A673 (cell line): Measurements from ENCODE around the gene ATP6V0D1. TPM values are rescaled to one million over a fixed set of nuclear protein-coding genes. Genes with fewer than 3 reads are reported as not detected.

ENCODE experiments used
- BruUV-seq: library from RNA; stranded (reverse); fragments of 400-500 nt; replicated peaks from 2 replicates; lab custom pipeline; 2021; lab: Mats Ljungman, UMichigan
- CTCF ChIA-PET: fragments of 300-600 bp; sonication (Branson Sonifier 250); formaldehyde crosslinking; loops from one replicate; lab custom pipeline; 2022; ENCODE audit warnings: antibody characterized with exemption; lab: Charles Lee
- POLR2A ChIA-PET: fragments of 300-600 bp; sonication (Branson Sonifier 250); formaldehyde crosslinking; loops from one replicate; lab custom pipeline; 2022; ENCODE audit warnings: antibody characterized with exemption; ENCODE audit not compliant: low non-redundant PET; lab: Charles Lee
- DNase-seq: peaks from one replicate; pipeline ENCODE4 v3.0.0-alpha.2; 2015; ENCODE audit warnings: low spot score
- H3K27ac ChIP-seq: fragments of 200-600 bp; sonication (generic); 2 replicates; pipeline ENCODE4 v1.5.1; 2016; ENCODE audit warnings: mixed run types, low read depth, mild to moderate bottlenecking, mixed read lengths, antibody characterized with exemption, low read length; ENCODE audit not compliant: poor library complexity, severe bottlenecking
- H3K27me3 ChIP-seq: fragments of 200-600 bp; sonication (generic); replicated peaks from 2 replicates; pipeline ENCODE4 v1.6.1; 2017; ENCODE audit warnings: mixed run types, low read depth, mild to moderate bottlenecking, mixed read lengths, antibody characterized with exemption, low read length; ENCODE audit not compliant: insufficient read depth, poor library complexity
- H3K36me3 ChIP-seq: fragments of 200-600 bp; sonication (generic); 2 replicates; pipeline ENCODE4 v1.6.1; 2016; ENCODE audit warnings: mixed run types, mild to moderate bottlenecking, mixed read lengths, antibody characterized with exemption, low read length; ENCODE audit not compliant: insufficient read depth, poor library complexity, severe bottlenecking
- H3K4me1 ChIP-seq: fragments of 200-600 bp; sonication (generic); 2 replicates; pipeline ENCODE4 v1.6.1; 2017; ENCODE audit warnings: mixed run types, mild to moderate bottlenecking, mixed read lengths, antibody characterized with exemption, low read length; ENCODE audit not compliant: insufficient read depth, poor library complexity, severe bottlenecking
- H3K4me3 ChIP-seq: fragments of 200-600 bp; sonication (generic); 2 replicates; pipeline ENCODE4 v1.5.1; 2016; ENCODE audit warnings: low read depth, mixed run types, mild to moderate bottlenecking, mixed read lengths, low read length; ENCODE audit not compliant: poor library complexity, severe bottlenecking
- H3K9me3 ChIP-seq: fragments of 200-600 bp; sonication (generic); 2 replicates; pipeline ENCODE4 v1.6.1; 2016; ENCODE audit warnings: mixed run types, low read depth, mild to moderate bottlenecking, mixed read lengths, antibody characterized with exemption, low read length; ENCODE audit not compliant: poor library complexity, severe bottlenecking
- CTCF ChIP-seq: fragments of 300-800, 200-600 bp; sonication (generic); conservative IDR thresholded peaks from 2 replicates; pipeline ENCODE4 v1.5.1; 2017; ENCODE audit warnings: low read depth, mild to moderate bottlenecking, antibody characterized with exemption, low read length, moderate library complexity, mixed read lengths
- EZH2 ChIP-seq: fragments of 200-600 bp; sonication (generic); IDR thresholded peaks from 2 replicates; pipeline ENCODE4 v1.6.1; 2017; ENCODE audit warnings: borderline replicate concordance, low read depth, mild to moderate bottlenecking, mixed read lengths, antibody characterized with exemption, low read length; ENCODE audit not compliant: poor library complexity, severe bottlenecking
- intact Hi-C: fragments of 100-400 bp; cut with micrococcal nuclease; formaldehyde crosslinking; loops from one replicate; pipeline ENCODE4 v1.10.0; 2022; ENCODE audit not compliant: unreplicated experiment
- total RNA-seq: library from RNA; stranded (reverse); gene quantifications from 2 replicates; pipeline ENCODE4 v1.2.3, GENCODE V29; 2021

ATP6V0D1 gene
- total RNA-seq, 1 experiment from 2014 or later = 63.9 TPM

GRCh38 chr16:67424261-67424615, 56.7 kb downstream of the ATP6V0D1 start:
- Histone ChIP-seq H3K27ac (peak overlapping the region; percentile 36), H3K27me3 (no peaks in the 10 kb centered on the region), H3K4me3 (no peak overlapping the region), H3K4me1 (peaks cover 34% of the 10 kb centered on the region), H3K9me3 (no peaks in the 10 kb centered on the region), H3K36me3 (no peaks in the 10 kb centered on the region)
- intact Hi-C loops = no loop called here
- ChIA-PET POLR2A (no interaction called here), CTCF (interaction anchor here (0.9 to 1.2 kb wide), 2 partner anchors 41 to 164 kb away, joined by 3 read pairs; no protein-coding TSS in a partner anchor)
- TF ChIP-seq EZH2 = no peak
- TF ChIP-seq CTCF = no peak
- BruUV-seq = no TSS peak
- no peak for DNase-seq

GRCh38 chr16:67423611-67424260, 57.2 kb downstream of the ATP6V0D1 start:
- no peak overlapping the region for H3K4me3 ChIP-seq
- intact Hi-C loops = no loop called here
- H3K4me1 ChIP-seq = peaks cover 34% of the 10 kb centered on the region
- TF ChIP-seq EZH2 (no peak), CTCF (no peak)
- H3K36me3 ChIP-seq = no peaks in the 10 kb centered on the region
- POLR2A ChIA-PET = no interaction called here
- peak; percentile 64 for DNase-seq
- H3K27ac ChIP-seq = peak overlapping the region; percentile 36
- CTCF ChIA-PET = interaction anchor here (1.2 kb wide), 1 partner anchor 163 kb away, joined by 3 read pairs; no protein-coding TSS in a partner anchor
- H3K27me3 ChIP-seq = no peaks in the 10 kb centered on the region
- H3K9me3 ChIP-seq = no peaks in the 10 kb centered on the region
- no TSS peak for BruUV-seq

DNA sequence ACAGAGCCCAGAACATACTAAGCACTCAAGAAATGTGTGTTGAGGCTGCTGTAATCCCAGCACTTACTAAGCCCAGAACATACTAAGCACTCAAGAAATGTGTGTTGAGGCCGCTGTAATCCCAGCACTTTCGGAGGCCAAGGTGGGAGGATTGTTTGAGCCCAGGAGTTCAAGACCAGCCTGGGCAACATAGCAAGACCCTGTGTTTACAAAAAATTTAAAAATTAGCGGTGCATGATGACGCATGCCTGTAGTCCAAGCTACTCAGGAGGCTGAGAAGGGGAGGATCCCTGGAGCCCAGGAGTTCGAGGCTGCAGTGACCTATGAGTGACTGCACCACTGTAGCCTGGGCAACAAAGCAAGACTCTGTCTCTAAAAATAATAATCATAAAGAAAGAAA, 57.9 kb downstream of the ATP6V0D1 start:
- Histone ChIP-seq H3K9me3 (no peaks in the 10 kb centered on the region), H3K27me3 (no peaks in the 10 kb centered on the region), H3K36me3 (no peaks in the 10 kb centered on the region), H3K4me3 (no peak overlapping the region), H3K4me1 (peaks cover 34% of the 10 kb centered on the region), H3K27ac (no peak overlapping the region)
- intact Hi-C loops = no loop called here
- CTCF ChIA-PET = no interaction called here
- POLR2A ChIA-PET = no interaction called here
- no peak for TF ChIP-seq EZH2
- TF ChIP-seq CTCF = no peak
- no TSS peak for BruUV-seq
- DNase-seq = no peak
